22Rv1 (cell line): ENCODE data around the gene MGRN1.

Source experiments
- H3K27ac ChIP-seq: fragments of 450-650 bp; 2 replicates; pipeline ENCODE4 v1.5.1; 2017
- CTCF ChIP-seq: fragments of 450-650 bp; IDR thresholded peaks from 2 replicates; pipeline ENCODE4 v1.5.1; 2017; ENCODE audit warnings: mild to moderate bottlenecking
- ZFX ChIP-seq: fragments of 450-650 bp; IDR thresholded peaks from 2 replicates; pipeline ENCODE4 v1.6.1; 2017; ENCODE audit warnings: antibody characterized with exemption, borderline replicate concordance

The MGRN1 gene

DNA sequence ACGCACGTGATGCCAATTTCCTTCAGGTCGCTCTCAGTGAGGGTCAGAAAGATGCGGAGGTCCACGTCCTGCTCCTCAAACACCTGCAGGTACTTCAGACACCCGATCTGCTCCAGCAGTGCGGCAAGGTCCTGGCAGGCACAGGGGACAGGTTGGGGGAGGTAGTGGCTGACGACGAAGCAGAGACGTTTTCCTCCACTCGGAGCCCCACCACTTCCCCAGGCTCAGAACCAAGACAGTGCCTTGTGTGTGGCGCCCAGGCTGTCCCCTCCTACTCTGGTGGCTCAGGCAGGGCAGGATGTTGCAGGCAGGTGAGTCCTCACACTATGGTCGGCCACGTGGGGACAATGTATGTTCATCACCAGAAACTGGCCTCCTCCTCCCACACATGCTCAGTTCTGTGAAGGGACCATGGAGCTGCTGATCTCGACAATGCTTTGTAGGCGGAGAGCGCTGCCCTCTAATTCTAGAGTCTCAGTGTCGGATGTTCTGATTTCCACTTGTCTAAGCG is 74.5 kb downstream of the MGRN1 start:
- TF ChIP-seq CTCF, result no peak
- no peak overlapping the region for H3K27ac ChIP-seq

- no peak for TF ChIP-seq CTCF
- no peak for TF ChIP-seq ZFX
- H3K27ac ChIP-seq, result no peak overlapping the region
Measured at GRCh38 chr16:4700380-4700996, 75.9 kb downstream of the MGRN1 start.

GRCh38 chr16:4700997-4701743 is 76.5 kb downstream of the MGRN1 start:
- TF ChIP-seq CTCF (no peak), ZFX (no peak)
- H3K27ac ChIP-seq, result no peak overlapping the region

DNA sequence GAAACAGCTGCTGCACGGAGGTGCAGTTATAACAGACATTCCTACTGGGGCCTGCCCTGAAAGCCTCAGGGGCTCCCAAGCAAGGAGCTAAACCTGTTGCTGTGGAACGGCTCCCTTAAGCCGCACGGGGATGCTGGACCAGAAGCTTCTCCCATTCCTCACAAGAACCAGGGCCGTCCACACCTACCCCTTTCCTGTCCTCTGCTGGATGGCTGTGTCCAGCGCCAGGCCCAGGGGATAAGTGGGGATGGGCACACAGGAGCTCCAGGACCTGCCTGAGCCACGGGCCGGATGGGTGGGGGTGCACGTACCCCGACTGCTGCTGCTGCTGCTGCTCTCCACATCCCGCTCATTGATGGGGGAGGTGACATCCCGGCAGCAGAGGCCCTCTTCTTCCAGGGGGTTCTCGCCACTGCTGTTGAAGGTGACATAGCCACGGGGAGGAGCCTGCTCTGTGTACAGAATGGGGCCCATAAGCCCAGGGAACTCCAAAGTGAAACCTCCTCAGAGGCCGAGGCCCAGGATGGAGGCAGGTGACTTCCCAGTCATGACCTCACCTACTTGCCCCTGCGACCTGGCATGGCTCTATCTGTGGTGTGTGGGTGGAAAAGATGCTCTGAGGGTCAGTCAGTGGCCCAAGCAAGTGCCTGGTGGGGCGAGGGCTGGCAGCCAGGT is 77.3 kb downstream of the MGRN1 start:
- TF ChIP-seq ZFX (no peak), CTCF (no peak)
- no peak overlapping the region for H3K27ac ChIP-seq

- TF ChIP-seq ZFX (no peak), CTCF (no peak)
- no peak overlapping the region for H3K27ac ChIP-seq
Measured at GRCh38 chr16:4702466-4702808, 77.8 kb downstream of the MGRN1 start.

DNA sequence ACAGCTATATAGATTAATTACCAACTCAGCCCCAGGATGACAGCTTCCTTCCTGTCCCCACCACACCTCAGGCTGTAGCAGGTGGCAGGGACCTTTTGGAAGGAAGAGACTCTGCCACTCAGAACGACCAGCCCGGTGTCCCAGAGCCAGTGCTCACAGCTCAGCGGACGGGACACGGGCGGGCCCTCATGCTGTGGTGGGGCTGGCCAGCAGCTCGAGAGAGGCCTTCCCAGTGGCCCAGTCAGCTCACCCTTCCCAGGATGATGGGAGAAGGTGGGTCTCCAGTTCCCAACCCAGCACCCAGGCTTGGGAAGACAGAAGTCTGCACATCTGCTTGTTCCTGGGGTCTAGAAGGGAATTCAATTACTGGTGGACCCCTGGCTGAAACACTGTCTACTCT is 79.3 kb downstream of the MGRN1 start:
- no peak for TF ChIP-seq CTCF
- no peak for TF ChIP-seq ZFX
- H3K27ac ChIP-seq, result no peak overlapping the region

DNA sequence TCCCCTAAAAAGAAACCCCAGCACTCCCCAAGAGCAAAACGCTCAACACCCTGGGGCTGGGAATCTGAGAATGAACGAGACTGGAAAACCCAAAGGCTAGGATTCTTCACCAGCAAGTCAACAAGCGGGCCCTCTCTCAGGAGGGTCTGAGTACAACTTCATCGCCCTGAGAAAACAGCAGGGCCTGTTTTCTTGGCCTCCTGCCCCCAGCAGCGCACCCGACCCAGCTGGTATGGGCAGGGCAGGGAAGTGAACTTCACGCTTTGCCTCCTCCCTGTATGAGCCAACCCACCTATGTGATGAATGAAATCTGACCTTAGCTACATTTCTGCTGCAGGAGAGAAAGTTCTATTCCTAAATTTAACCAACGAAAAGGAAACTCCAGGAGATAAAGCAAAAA is 79.9 kb downstream of the MGRN1 start:
- no peak overlapping the region for H3K27ac ChIP-seq
- no peak for TF ChIP-seq CTCF
- TF ChIP-seq ZFX, result no peak
